ENCODE measurements around the gene RBBP8NL. TPM values are rescaled to one million over a fixed set of nuclear protein-coding genes. Genes with fewer than 3 reads are reported as not detected.

Gene RBBP8NL
- total RNA-seq, 1 experiment from 2014 or later, result 1.5 TPM

- no peak for TF ChIP-seq PRDM15 (CRISPR knock-in tag; IDR thresholded peaks at IDR 0.05)
- no peak for TF ChIP-seq ELF4 (CRISPR knock-in tag; IDR thresholded peaks at IDR 0.05; ENCODE audit: low read depth)
- no peak for TF ChIP-seq SP1 (CRISPR knock-in tag; conservative IDR thresholded peaks at IDR 0.05)
- no peak for TF ChIP-seq SMAD4 (CRISPR knock-in tag; IDR thresholded peaks at IDR 0.05)
- TF ChIP-seq ZNF425 (CRISPR knock-in tag; conservative IDR thresholded peaks at IDR 0.05), result no peak
- TF ChIP-seq NFATC4 (CRISPR knock-in tag; IDR thresholded peaks at IDR 0.05), result no peak
- TF ChIP-seq ARID4B (CRISPR knock-in tag; IDR thresholded peaks at IDR 0.05; ENCODE audit: borderline replicate concordance), result no peak
- TF ChIP-seq ATF3 (CRISPR knock-in tag; conservative IDR thresholded peaks at IDR 0.05), result no peak
- TF ChIP-seq AFF4 (CRISPR knock-in tag; IDR thresholded peaks at IDR 0.05; ENCODE audit: borderline replicate concordance), result no peak
- no peak for TF ChIP-seq IRF2 (CRISPR knock-in tag; IDR thresholded peaks at IDR 0.05; ENCODE audit: borderline replicate concordance, low read depth)
- no peak for TF ChIP-seq USF2 (CRISPR knock-in tag; IDR thresholded peaks at IDR 0.05)
- no peak for TF ChIP-seq TEAD4 (CRISPR knock-in tag; IDR thresholded peaks at IDR 0.05)
These were observed 23.1 kb downstream of the RBBP8NL start (continued) for GRCh38 chr20:62404112-62404665.

All from WTC11 (cell line).